IMR-90 (cell line): ENCODE results near the gene MTUS2. TPM values are rescaled to one million over a fixed set of nuclear protein-coding genes. Genes with fewer than 3 reads are reported as not detected.

Experiments used
- ATAC-seq: fragments of 200-7000 bp; cut with Tn5 transposase; 2 replicates; pipeline ENCODE4 v1.9.1; 2020; ENCODE audit warnings: low read depth, mild to moderate bottlenecking, moderate library complexity
- BruUV-seq: library from RNA; stranded (reverse); fragments of 400-500 nt; replicated peaks from 2 replicates; lab custom pipeline; 2021; lab: Mats Ljungman, UMichigan
- CTCF ChIA-PET: fragments of 300-600 bp; formaldehyde crosslinking; extraction: SDS; loops from one replicate; lab custom pipeline; 2021; ENCODE audit warnings: antibody characterized with exemption; lab: Yijun Ruan, JAX
- POLR2A ChIA-PET: fragments of 300-600 bp; sonication (Branson Sonifier 250); formaldehyde crosslinking; loops from one replicate; lab custom pipeline; 2022; ENCODE audit warnings: antibody characterized with exemption; ENCODE audit not compliant: unreplicated experiment; lab: Charles Lee
- DNase-seq: peaks from one replicate; pipeline ENCODE4 v3.0.0; 2013
- H2AFZ ChIP-seq: replicated peaks from 2 replicates; pipeline ENCODE3; 2013; ENCODE audit warnings: low read length, mild to moderate bottlenecking; ENCODE audit not compliant: poor library complexity
- H2AK5ac ChIP-seq: 2 replicates; pipeline ENCODE4 v1.6.1; 2013; ENCODE audit warnings: low read depth, low read length, inconsistent platforms
- H2AK9ac ChIP-seq: replicated peaks from 2 replicates; pipeline ENCODE3; 2013; ENCODE audit warnings: mild to moderate bottlenecking, low read depth, low read length, moderate library complexity; ENCODE audit not compliant: poor library complexity
- H2BK120ac ChIP-seq: 2 replicates; pipeline ENCODE4 v1.6.1; 2013; ENCODE audit warnings: low read depth, low read length, inconsistent platforms
- H2BK15ac ChIP-seq: 3 replicates; pipeline ENCODE4 v1.6.1; 2013; ENCODE audit warnings: low read depth, low read length, inconsistent platforms
- H2BK20ac ChIP-seq: 2 replicates; pipeline ENCODE4 v1.6.1; 2013; ENCODE audit warnings: low read depth, mild to moderate bottlenecking, inconsistent platforms, low read length, moderate library complexity
- H2BK5ac ChIP-seq: 2 replicates; pipeline ENCODE4 v1.6.1; 2013; ENCODE audit warnings: mild to moderate bottlenecking, low read depth, low read length, inconsistent platforms; ENCODE audit not compliant: poor library complexity, severe bottlenecking
- H3K14ac ChIP-seq: replicated peaks from 2 replicates; pipeline ENCODE4 v1.6.1; 2013; ENCODE audit warnings: low read depth, low read length, inconsistent platforms
- H3K18ac ChIP-seq: 2 replicates; pipeline ENCODE4 v1.6.1; 2013; ENCODE audit warnings: low read depth, low read length, control low read depth
- H3K23ac ChIP-seq: 2 replicates; pipeline ENCODE4 v1.6.1; 2013; ENCODE audit warnings: low read depth, low read length, inconsistent platforms
- H3K27ac ChIP-seq: 2 replicates; pipeline ENCODE4 v1.5.1; 2013; ENCODE audit warnings: mild to moderate bottlenecking, control low read depth, low read length; ENCODE audit not compliant: insufficient read depth
- H3K27me3 ChIP-seq: 2 replicates; pipeline ENCODE4 v1.6.1; 2013; ENCODE audit warnings: low read length; ENCODE audit not compliant: control insufficient read depth, insufficient read depth
- H3K36me3 ChIP-seq: 2 replicates; pipeline ENCODE4 v1.6.1; 2013; ENCODE audit warnings: low read length, mixed read lengths; ENCODE audit not compliant: control insufficient read depth, insufficient read depth
- H3K4ac ChIP-seq: 2 replicates; pipeline ENCODE4 v1.6.1; 2013; ENCODE audit warnings: low read depth, low read length, inconsistent platforms
- H3K4me1 ChIP-seq: 2 replicates; pipeline ENCODE4 v1.6.1; 2013; ENCODE audit warnings: low read length, mixed read lengths; ENCODE audit not compliant: control insufficient read depth, insufficient read depth
- H3K4me2 ChIP-seq: 2 replicates; pipeline ENCODE4 v1.6.1; 2013; ENCODE audit warnings: low read depth, mild to moderate bottlenecking, control low read depth, low read length, moderate library complexity
- H3K4me3 ChIP-seq: 2 replicates; pipeline ENCODE4 v1.5.1; 2013; ENCODE audit warnings: low read depth, mild to moderate bottlenecking, control low read depth, low read length, moderate library complexity; ENCODE audit not compliant: insufficient read depth
- H3K56ac ChIP-seq: 2 replicates; pipeline ENCODE4 v1.6.1; 2013; ENCODE audit warnings: low read length, inconsistent platforms; ENCODE audit not compliant: insufficient read depth; ENCODE audit errors: extremely low read depth
- H3K79me1 ChIP-seq, 2 experiments: 2 replicates each; pipeline ENCODE4 v1.6.1; 2013; ENCODE audit warnings: low read length in 2 of 2, inconsistent platforms in 1 of 2, low read depth in 1 of 2
- H3K9ac ChIP-seq: 2 replicates; pipeline ENCODE4 v1.6.1; 2013; ENCODE audit warnings: low read depth, low read length, control low read depth
- H3K9me1 ChIP-seq: 2 replicates; pipeline ENCODE4 v1.6.1; 2013; ENCODE audit warnings: low read length, inconsistent platforms; ENCODE audit not compliant: insufficient read depth
- H3K9me3 ChIP-seq: 2 replicates; pipeline ENCODE4 v1.6.1; 2013; ENCODE audit warnings: low read length; ENCODE audit not compliant: control insufficient read depth, insufficient read depth
- H4K20me1 ChIP-seq: 2 replicates; pipeline ENCODE4 v1.6.1; 2013; ENCODE audit warnings: low read length, inconsistent platforms; ENCODE audit not compliant: insufficient read depth
- H4K5ac ChIP-seq: 2 replicates; pipeline ENCODE4 v1.6.1; 2013; ENCODE audit warnings: mild to moderate bottlenecking, low read depth, low read length, control low read depth
- H4K8ac ChIP-seq, 2 experiments: 2 replicates each; pipeline ENCODE4 v1.6.1; 2013; ENCODE audit warnings: low read depth in 2 of 2, low read length in 2 of 2, control low read depth in 1 of 2, inconsistent platforms in 1 of 2
- H4K91ac ChIP-seq: 2 replicates; pipeline ENCODE4 v1.6.1; 2013; ENCODE audit warnings: low read depth, low read length, inconsistent platforms; ENCODE audit not compliant: insufficient read depth
- BHLHE40 ChIP-seq: fragments of 150-350 bp; IDR thresholded peaks from 2 replicates; pipeline ENCODE4 v1.6.1; 2016; ENCODE audit warnings: mild to moderate bottlenecking, low read depth, low read length
- CEBPB ChIP-seq: IDR thresholded peaks from 2 replicates; pipeline ENCODE4 v1.6.1; 2012; ENCODE audit warnings: low read depth, low read length, improper control_type of control experiment
- CHD1 ChIP-seq: IDR thresholded peaks from 2 replicates; pipeline ENCODE4 v1.6.1; 2012; ENCODE audit warnings: low read depth, low read length, improper control_type of control experiment
- CTCF ChIP-seq: conservative IDR thresholded peaks from 2 replicates; pipeline ENCODE4 v1.5.1; 2012; ENCODE audit warnings: mild to moderate bottlenecking, low read depth, low read length, improper control_type of control experiment
- ELK1 ChIP-seq: fragments of 150-350 bp; IDR thresholded peaks from 2 replicates; pipeline ENCODE4 v1.6.1; 2016; ENCODE audit warnings: low read depth, mild to moderate bottlenecking, low read length, moderate library complexity, borderline replicate concordance
- FOS ChIP-seq: fragments of 150-350 bp; IDR thresholded peaks from 2 replicates; pipeline ENCODE4 v1.6.1; 2016; ENCODE audit warnings: low read depth, low read length
- MAFK ChIP-seq: IDR thresholded peaks from 2 replicates; pipeline ENCODE4 v1.6.1; 2012; ENCODE audit warnings: low read depth, low read length, improper control_type of control experiment
- MAZ ChIP-seq: IDR thresholded peaks from 2 replicates; pipeline ENCODE4 v1.6.1; 2012; ENCODE audit warnings: low read depth, mild to moderate bottlenecking, low read length, improper control_type of control experiment, moderate library complexity, borderline replicate concordance
- NFE2L2 ChIP-seq: fragments of 150-350 bp; IDR thresholded peaks from 2 replicates; pipeline ENCODE4 v1.6.1; 2016; ENCODE audit warnings: low read depth, mild to moderate bottlenecking, low read length
- POLR2A ChIP-seq: IDR thresholded peaks from 2 replicates; pipeline ENCODE4 v1.6.1; 2012; ENCODE audit warnings: mild to moderate bottlenecking, low read depth, low read length
- RAD21 ChIP-seq: IDR thresholded peaks from 2 replicates; pipeline ENCODE4 v1.6.1; 2012; ENCODE audit warnings: low read length, improper control_type of control experiment
- RCOR1 ChIP-seq: IDR thresholded peaks from 2 replicates; pipeline ENCODE4 v1.6.1; 2012; ENCODE audit warnings: mild to moderate bottlenecking, low read length, improper control_type of control experiment; ENCODE audit not compliant: insufficient replicate concordance
- RFX5 ChIP-seq: IDR thresholded peaks from 2 replicates; pipeline ENCODE4 v1.8.0; 2012; ENCODE audit warnings: low read depth, mild to moderate bottlenecking, low read length, moderate library complexity
- SMC3 ChIP-seq: fragments of 150-350 bp; IDR thresholded peaks from 2 replicates; pipeline ENCODE4 v1.6.1; 2016; ENCODE audit warnings: low read depth, mild to moderate bottlenecking, antibody characterized with exemption, low read length, moderate library complexity
- USF2 ChIP-seq: fragments of 150-350 bp; IDR thresholded peaks from 2 replicates; pipeline ENCODE4 v1.6.1; 2017; ENCODE audit warnings: mild to moderate bottlenecking, antibody characterized with exemption, low read length, low read depth
- WGBS, 2 experiments: methylation state at CpG; one replicate each; pipeline versions ENCODE4 v1.1.5 to v1.1.7; 2013; ENCODE audit warnings: missing lambda C conversion rate in 2 of 2; ENCODE audit not compliant: insufficient read length in 1 of 2; ENCODE audit errors: extremely low coverage in 2 of 2; 5-methylcytosine and 5-hydroxymethylcytosine counted together
- dilution Hi-C: fragments of 300-500 bp; cut with HindIII; formaldehyde crosslinking; loops from one replicate; pipeline ENCODE4 v1.14.3; 2018; ENCODE audit warnings: low sequenced_read_pairs; ENCODE audit not compliant: unreplicated experiment
- in situ Hi-C: fragments of 300-500 bp; cut with MboI; formaldehyde crosslinking; loops from 3 replicates; pipeline ENCODE4 v1.14.3; 2019; ENCODE audit warnings: low sequenced_read_pairs, inconsistent platforms, mixed read lengths
- intact Hi-C: fragments of 100-400 bp; cut with micrococcal nuclease; formaldehyde crosslinking; loops from 2 replicates; pipeline ENCODE4 v1.10.0; 2022
- polyA plus RNA-seq, 3 experiments: library from polyadenylated mRNA; depleted of rRNA; stranded (reverse); fragments of >200 nt; gene quantifications; 2 replicates each; pipeline ENCODE4 v1.2.3, GENCODE V29; 2012; ENCODE audit warnings: low replicate concordance in 1 of 3
- total RNA-seq: library from RNA; depleted of rRNA; stranded (reverse); fragments of >200 nt; gene quantifications from 2 replicates; pipeline ENCODE4 v1.2.3, GENCODE V29; 2012

Gene MTUS2
- total and polyA plus RNA-seq, 2 of the 4 experiments (the other 2 are of a cell fraction): under 0.01 to 0.02 TPM

- POLR2A ChIA-PET: no interaction called here
- no TSS peak for BruUV-seq
Measured at GRCh38 chr13:29137995-29138394, 317.9 kb downstream of the MTUS2 start.

More at GRCh38 chr13:29137995-29138394, 317.9 kb downstream of the MTUS2 start:
- H3K18ac ChIP-seq: no peak overlapping the region
- no peak overlapping the region for H3K14ac ChIP-seq
- no peak overlapping the region for H2AK9ac ChIP-seq
- no peaks in the 10 kb centered on the region for H3K36me3 ChIP-seq
- no peak overlapping the region for H3K4me2 ChIP-seq
- H3K27me3 ChIP-seq: no peaks in the 10 kb centered on the region
- H3K23ac ChIP-seq: no peak overlapping the region
- WGBS, 2 experiments: no CpG with 5 or more reads among the region's 1 CpG
- H2BK15ac ChIP-seq: no peak overlapping the region
- H4K20me1 ChIP-seq: no peaks in the 10 kb centered on the region
- no peak overlapping the region for H4K5ac ChIP-seq
- no peaks in the 10 kb centered on the region for H3K4me1 ChIP-seq
- no peak overlapping the region for H2AFZ ChIP-seq
- H2BK5ac ChIP-seq: no peak overlapping the region
- H3K9me3 ChIP-seq: peaks cover 14% of the 10 kb centered on the region
- no peak overlapping the region for H3K9ac ChIP-seq
- no peak overlapping the region for H3K27ac ChIP-seq
- H3K56ac ChIP-seq: no peak overlapping the region
- no peak for ATAC-seq
- no peaks in the 10 kb centered on the region for H3K9me1 ChIP-seq
- in situ Hi-C loops: no loop called here
- no peaks in the 10 kb centered on the region for H3K79me1 ChIP-seq
- no peak overlapping the region for H3K4ac ChIP-seq
- no peak overlapping the region for H3K4me3 ChIP-seq
- H4K91ac ChIP-seq: no peak overlapping the region
- no peak overlapping the region for H4K8ac ChIP-seq
- dilution Hi-C loops: no loop called here
- DNase-seq: no peak
- CTCF ChIA-PET: no interaction called here
- no peak overlapping the region for H2AK5ac ChIP-seq
- intact Hi-C loops: no loop called here
- H2BK120ac ChIP-seq: no peak overlapping the region
- TF ChIP-seq ELK1 (no peak), FOS (no peak), RAD21 (no peak), SMC3 (no peak), BHLHE40 (no peak), NFE2L2 (no peak), MAFK (no peak), POLR2A (no peak), CTCF (no peak), MAZ (no peak), CEBPB (no peak), RCOR1 (no peak), RFX5 (no peak), CHD1 (no peak), USF2 (no peak)
- H2BK20ac ChIP-seq: no peak overlapping the region
